HFFc6 (cell line): ENCODE results near the gene ZNF273. TPM values are rescaled to one million over a fixed set of nuclear protein-coding genes. Genes with fewer than 3 reads are reported as not detected.
A peak's percentile ranks its signal among the peaks of the same experiment; 100 is the strongest.
"Not testable (repeated sequence)": the region's sequence is repeated elsewhere in the genome, so short reads cannot be mapped to it uniquely, and the experiment has no call there.

Experiments
- DNase-seq: peaks from one replicate; pipeline ENCODE4 v3.0.0-alpha.2; 2018
- H3K27ac Mint-ChIP-seq: 2 replicates; pipeline ENCODE4 v1.8.0; 2020; ENCODE audit warnings: mild to moderate bottlenecking, mixed read lengths
- H3K27me3 Mint-ChIP-seq: 2 replicates; pipeline ENCODE4 v1.8.0; 2021; ENCODE audit warnings: mild to moderate bottlenecking, moderate library complexity, mixed read lengths; ENCODE audit not compliant: insufficient read depth
- H3K36me3 Mint-ChIP-seq: 2 replicates; pipeline ENCODE4 v1.8.0; 2021; ENCODE audit warnings: low read depth, mixed read lengths
- H3K4me1 Mint-ChIP-seq: 2 replicates; pipeline ENCODE4 v1.8.0; 2020; ENCODE audit warnings: low read depth, mixed read lengths
- H3K4me3 Mint-ChIP-seq: 2 replicates; pipeline ENCODE4 v1.8.0; 2020; ENCODE audit warnings: mild to moderate bottlenecking, moderate library complexity, mixed read lengths
- H3K9me3 Mint-ChIP-seq: 2 replicates; pipeline ENCODE4 v1.8.0; 2020; ENCODE audit warnings: mild to moderate bottlenecking, mixed read lengths
- CTCF ChIP-seq: fragments of 200-600 bp; sonication (generic); IDR thresholded peaks from 2 replicates; pipeline ENCODE4 v1.5.0; 2021; ENCODE audit warnings: antibody characterized with exemption, mild to moderate bottlenecking
- total RNA-seq, 6 experiments: library from RNA; stranded (reverse); fragmentation: NEBNext Ultra II Directional; extraction: Animal tissue kit (Norgen Biotek cat#: 25700); gene quantifications; 2 replicates in 1 of 6; 3 replicates in 5 of 6; pipeline ENCODE4 v1.2.3, GENCODE V29; 2021

The ZNF273 gene
- total RNA-seq, 6 experiments from 2014 or later: 1.2 to 2.5 (median 2.0) TPM

GRCh38 chr7:64887756-64888508 is 15.1 kb upstream of the ZNF273 start:
- Mint-ChIP-seq H3K27ac (no peak overlapping the region), H3K36me3 (peaks cover 15% of the 10 kb centered on the region; the same call in 1 of the 2 replicates), H3K4me3 (no peak overlapping the region), H3K27me3 (peaks cover 27% of the 10 kb centered on the region), H3K9me3 (peaks cover 13% of the 10 kb centered on the region), H3K4me1 (no peaks in the 10 kb centered on the region)
- TF ChIP-seq CTCF: peak; percentile 22; the same call in 1 of the 2 replicates
- DNase-seq: no peak

GRCh38 chr7:64888561-64888900 is 14.5 kb upstream of the ZNF273 start:
- Mint-ChIP-seq H3K9me3 (peaks cover 7% of the 10 kb centered on the region), H3K27me3 (peaks cover 27% of the 10 kb centered on the region), H3K4me1 (no peaks in the 10 kb centered on the region), H3K4me3 (no peak overlapping the region), H3K27ac (no peak overlapping the region), H3K36me3 (peaks cover 13% of the 10 kb centered on the region; the same call in 1 of the 2 replicates)
- no peak for DNase-seq
- no peak for TF ChIP-seq CTCF

GRCh38 chr7:64888901-64889685 is 14.0 kb upstream of the ZNF273 start:
- Mint-ChIP-seq H3K4me3 (no peak overlapping the region), H3K36me3 (peaks cover 8% of the 10 kb centered on the region; the same call in 1 of the 2 replicates), H3K4me1 (no peaks in the 10 kb centered on the region), H3K9me3 (peaks cover 2% of the 10 kb centered on the region; the same call in 1 of the 2 replicates), H3K27me3 (peaks cover 27% of the 10 kb centered on the region), H3K27ac (no peak overlapping the region)
- DNase-seq: no peak
- no peak for TF ChIP-seq CTCF

GRCh38 chr7:64889686-64890162 is 13.3 kb upstream of the ZNF273 start:
- Mint-ChIP-seq H3K4me3 (no peak overlapping the region), H3K27me3 (peaks cover 27% of the 10 kb centered on the region), H3K36me3 (peaks cover 1% of the 10 kb centered on the region; the same call in 1 of the 2 replicates), H3K4me1 (no peaks in the 10 kb centered on the region), H3K27ac (no peak overlapping the region), H3K9me3 (no peaks in the 10 kb centered on the region)
- DNase-seq: no peak
- no peak for TF ChIP-seq CTCF

- peaks cover 27% of the 10 kb centered on the region for H3K27me3 Mint-ChIP-seq
- not testable (repeated sequence) for H3K4me3 Mint-ChIP-seq, H3K4me1 Mint-ChIP-seq, DNase-seq, H3K36me3 Mint-ChIP-seq, H3K27ac Mint-ChIP-seq, H3K9me3 Mint-ChIP-seq
These were observed 12.8 kb upstream of the ZNF273 start for GRCh38 chr7:64890273-64890672.
